HG02885 (cell line): ENCODE results near the gene LCLAT1.
"Not testable (repeated sequence)": the region's sequence is repeated elsewhere in the genome, so short reads cannot be mapped to it uniquely, and the experiment has no call there.

ENCODE experiments used
- ATAC-seq: cut with Tn5 transposase; IDR thresholded peaks from one replicate; pipeline ENCODE4 v1.9.1; 2021; ENCODE audit warnings: mild to moderate bottlenecking; ENCODE audit not compliant: unreplicated experiment, poor library complexity

The LCLAT1 gene

DNA sequence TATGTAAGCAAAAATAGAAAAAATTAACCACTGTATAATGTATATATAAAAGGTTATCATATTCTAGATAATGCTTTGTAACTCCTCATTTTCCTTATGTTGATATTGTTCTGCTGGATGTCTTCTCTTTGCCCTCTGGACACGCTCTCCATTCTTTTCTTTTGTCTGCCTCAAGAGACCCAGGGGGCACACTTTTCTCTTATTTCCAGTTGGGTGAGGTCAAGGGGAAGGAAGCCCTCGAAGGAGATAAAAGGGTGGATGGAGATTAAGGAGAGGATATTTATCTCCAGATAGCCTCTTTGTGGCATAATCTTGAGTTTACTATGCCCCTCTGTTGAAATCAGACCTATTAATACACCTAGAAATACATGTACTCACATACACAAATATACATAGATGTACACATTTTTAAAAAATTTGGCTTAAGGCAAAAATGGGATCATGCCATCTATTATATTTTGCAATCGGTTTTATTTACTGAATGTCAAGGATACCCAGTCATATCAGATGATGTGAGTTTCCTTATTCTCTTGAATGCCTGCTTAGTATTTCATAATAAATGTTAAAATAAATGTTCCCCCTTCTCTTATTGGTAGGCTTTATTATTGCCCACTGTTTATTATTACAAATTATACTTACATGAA, 65.3 kb downstream of the LCLAT1 start:
- ATAC-seq, result no peak

DNA sequence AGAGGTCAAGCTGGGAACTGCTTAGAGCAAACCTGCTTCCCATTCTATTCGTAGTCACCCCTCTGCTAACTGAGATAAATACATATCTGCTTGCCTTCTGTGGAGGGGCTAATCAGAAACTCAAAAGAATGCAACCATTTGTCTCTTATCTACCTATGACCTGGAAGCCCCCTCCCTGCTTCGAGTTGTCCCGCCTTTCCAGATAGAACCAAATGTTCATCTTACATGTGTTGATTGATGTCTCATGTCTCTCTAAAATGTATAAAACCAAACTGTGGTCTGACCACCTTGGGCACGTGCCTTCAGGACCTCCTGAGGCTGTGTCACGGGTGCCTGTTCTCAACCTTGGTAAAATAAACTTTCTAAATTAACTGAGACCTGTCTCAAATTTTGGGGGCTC, 66.6 kb downstream of the LCLAT1 start:
- not testable (repeated sequence) for ATAC-seq

DNA sequence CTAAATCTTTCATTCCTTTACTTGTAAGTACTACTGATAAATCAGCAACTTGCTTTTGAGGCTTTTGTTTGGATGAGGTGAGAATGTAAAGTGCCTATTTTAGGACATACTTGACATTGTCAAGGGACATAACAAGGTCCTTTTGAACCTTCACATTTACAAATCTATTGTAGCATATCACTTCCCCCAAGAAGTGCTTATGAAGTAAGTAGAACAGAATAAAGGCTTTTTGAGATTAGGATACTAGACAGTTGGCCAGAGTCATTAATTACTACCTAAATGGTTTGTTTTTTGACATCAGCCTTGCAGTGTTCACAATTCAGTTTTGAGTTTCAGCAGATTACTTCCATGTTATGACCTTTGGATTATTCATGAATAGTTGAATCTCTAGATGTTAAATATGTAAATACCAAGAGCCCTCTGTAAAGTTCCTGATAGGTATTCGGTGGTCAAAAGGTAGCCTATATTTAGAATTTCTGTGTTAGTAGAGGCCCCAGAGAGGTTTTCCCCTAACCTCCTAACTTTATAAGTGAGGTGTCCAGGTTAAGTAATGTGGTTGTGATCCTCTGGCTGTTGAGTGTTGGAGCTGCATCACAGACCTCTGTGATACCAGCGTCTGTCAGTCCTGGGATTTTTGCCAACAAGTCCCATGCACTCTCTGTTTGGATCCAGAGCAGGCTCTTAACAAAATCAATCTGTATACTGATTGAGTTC, 67.2 kb downstream of the LCLAT1 start:
- no peak for ATAC-seq

DNA sequence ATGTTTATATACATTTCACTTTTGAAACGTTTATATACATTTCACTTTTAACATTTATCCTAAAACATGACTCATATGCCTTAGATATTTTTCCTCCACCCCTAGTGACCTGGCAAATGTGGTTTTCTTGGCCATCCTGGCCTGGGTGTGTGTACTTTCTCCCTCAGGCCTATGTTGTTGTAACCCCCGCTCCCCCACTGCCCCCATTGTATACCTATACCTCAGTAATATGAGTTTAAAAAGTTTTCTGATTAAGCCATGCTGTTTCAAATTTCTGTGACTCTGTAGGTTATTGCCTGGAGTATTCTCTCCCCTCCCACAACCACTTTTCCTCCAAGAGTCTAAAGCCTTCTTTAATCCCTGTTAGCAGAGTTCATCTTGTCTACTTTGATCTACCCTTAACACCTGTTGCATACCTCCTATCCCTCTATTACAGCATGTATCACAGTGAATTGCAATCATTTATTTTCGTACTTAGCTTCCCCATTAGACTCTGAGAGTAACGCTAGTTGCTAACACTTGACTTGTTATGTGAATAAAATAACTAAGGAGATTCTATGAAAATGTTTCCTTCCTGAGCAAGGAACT, 67.9 kb downstream of the LCLAT1 start:
- ATAC-seq, result no peak

DNA sequence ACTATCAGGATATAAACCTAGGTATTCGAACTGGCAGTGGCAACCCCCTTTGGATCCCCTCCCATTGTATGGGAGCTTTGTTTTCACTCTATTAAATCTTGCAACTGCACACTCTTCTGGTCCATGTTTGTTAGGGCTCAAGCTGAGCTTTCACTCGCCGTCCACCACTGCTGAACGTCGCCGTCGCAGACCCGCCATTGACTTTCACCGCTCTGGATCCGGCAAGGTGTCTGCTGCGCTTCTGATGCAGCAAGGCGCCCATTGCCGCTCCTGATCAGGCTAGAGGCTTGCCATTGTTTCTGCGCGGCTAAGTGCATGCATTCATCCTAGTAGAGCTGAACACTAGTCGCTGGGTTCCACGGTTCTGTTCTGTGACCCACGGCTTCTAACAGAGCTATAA, 69.1 kb downstream of the LCLAT1 start:
- ATAC-seq, result no peak

DNA sequence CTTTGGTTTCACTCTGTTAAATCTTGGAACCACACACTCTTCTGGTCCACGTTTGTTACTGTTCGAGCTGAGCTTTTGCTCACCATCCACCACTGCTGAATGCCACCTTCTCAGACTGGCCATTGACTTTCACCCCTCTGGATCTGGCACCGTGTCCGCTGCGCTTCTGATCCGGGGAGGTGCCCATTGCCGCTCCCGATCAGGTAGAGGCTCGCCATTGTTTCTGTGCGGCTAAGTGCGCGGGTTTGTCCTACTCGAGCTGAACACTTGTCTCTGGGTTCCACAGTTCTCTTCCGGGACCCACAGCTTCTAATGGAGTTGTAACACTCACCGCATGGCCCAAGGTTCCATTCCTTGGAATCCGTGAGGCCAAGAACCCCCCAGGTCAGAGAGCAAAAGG, 72.8 kb downstream of the LCLAT1 start:
- no peak for ATAC-seq

DNA sequence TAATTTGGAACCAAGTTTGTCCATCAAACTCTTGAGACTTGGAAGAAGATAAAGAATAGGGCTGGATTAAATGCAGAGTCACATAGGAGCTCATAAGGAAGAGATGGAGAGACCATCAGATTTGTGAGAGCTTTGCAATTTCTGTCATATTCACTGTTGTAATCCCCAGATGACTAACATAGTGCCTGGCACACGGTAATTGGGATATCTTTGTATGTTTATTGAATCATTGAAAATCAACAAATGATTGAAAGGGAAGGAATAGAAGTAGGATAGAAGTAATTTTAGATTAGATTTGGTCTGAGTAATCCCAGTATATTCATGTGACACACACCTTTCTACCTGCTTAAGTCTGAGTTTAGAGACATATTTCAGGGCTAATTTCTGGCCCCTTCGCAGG, 75.4 kb downstream of the LCLAT1 start:
- no peak for ATAC-seq

DNA sequence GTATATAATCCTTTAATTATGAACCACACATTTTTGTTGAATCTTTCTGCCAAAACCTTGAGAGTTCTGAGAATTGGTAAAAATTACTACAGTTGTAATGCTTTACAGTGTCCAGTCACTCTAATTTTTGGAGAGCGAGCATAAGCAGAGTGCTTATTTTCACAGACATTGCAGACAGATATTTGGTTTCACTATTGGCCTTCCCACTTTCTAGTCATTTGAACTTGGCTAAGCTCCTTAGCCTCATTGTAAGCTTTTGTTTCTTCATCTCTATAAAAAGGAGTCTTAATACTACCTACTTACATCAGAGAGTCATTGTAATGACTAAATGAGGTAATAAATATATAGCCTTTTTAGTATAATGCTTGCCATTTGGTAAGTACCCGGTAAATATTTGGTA, 80.4 kb downstream of the LCLAT1 start:
- ATAC-seq, result no peak

DNA sequence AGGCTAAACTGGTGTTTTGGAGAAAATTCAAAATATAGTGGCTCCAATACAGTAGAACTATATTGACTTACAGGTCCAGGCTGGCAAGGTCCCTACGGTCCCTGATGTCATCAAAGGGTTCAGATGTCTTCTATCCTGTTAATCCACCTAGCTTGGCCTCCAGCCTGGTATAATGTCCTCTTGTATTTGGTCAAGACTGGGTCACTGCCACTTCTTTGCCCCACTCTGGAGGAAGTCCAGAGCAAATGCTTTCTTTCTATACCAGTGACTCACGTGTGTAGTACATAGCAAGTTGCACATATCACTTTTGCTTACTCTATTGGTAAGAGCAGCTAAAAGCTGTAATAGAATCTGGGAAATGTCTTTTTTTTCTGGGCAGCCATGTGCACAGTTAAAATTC, 80.8 kb downstream of the LCLAT1 start:
- ATAC-seq, result no peak

DNA sequence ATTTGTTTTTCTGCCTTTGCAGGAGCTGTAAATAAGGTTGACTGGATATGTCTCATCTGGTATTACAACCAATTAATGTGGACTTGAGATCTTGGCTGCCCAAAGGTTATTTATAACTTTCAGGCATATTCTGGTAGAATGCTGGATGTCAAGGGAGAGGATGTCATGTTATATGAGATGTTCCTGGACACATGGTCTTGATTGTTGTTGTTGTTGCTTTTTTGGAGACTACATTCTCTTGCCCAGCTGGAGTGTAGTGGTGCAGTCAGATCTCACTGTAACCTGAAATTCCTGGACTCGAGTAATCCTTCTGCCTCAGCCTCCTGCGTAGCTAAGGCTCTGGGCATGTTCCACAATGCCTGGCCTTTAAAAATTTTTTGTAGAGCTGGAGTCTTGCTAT, 83.3 kb downstream of the LCLAT1 start:
- ATAC-seq, result no peak

DNA sequence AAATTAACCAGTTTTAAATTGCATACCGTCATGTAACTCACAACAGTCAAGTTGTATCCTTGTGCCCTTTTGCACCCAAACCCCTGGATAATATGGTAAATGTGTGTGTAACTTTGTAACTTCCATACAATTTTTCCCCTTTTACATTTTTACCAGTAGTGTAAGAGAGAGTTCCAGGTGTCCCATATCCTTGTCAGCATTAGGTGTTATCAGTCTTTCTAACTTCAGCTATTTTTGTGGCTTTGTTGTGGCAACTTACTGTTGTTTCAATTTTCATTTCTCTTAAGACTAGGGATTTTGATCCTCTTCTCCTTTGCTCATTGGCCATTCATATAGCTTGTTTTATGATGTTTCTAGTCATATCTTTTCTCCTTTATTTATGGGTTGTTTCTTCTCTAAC, 94.6 kb downstream of the LCLAT1 start:
- ATAC-seq, result no peak

DNA sequence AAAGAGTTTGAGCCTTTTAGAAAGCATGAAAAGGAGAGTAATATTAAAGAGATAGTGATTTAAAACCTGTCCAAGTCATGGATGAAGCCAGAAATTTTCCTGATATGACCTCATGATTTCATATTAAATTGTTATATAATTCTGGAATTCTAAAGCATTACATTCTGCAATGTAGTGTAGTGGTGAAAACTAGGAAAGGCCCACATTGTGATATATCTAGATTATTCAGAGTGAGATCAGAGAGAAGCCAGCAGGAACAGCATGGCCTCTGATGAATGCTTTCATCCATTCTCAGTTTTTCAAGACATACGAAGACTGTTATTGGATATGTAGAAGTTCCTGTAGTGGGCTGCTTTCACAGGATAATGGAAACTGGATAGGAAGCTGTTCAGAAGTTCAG, 98.8 kb downstream of the LCLAT1 start:
- no peak for ATAC-seq

DNA sequence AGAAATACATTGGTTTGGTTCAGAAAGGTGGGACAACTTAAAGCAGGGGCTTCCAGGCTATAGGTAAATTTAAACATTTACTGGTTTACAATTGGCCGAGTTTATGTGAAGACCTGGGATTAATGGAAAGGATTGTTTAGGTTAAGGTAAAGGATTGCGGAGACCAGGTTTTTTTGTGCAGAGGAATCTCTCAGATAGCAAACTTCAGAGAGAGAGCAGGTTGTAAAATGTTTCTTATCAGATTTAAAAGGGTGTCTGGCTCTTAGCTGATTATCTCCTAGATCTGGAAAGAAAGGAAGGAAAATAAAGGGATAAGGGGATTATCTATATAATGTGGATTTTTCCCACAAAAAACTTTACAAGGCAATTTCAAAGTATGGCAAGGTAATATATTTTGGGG, 101.3 kb downstream of the LCLAT1 start:
- ATAC-seq, result no peak

DNA sequence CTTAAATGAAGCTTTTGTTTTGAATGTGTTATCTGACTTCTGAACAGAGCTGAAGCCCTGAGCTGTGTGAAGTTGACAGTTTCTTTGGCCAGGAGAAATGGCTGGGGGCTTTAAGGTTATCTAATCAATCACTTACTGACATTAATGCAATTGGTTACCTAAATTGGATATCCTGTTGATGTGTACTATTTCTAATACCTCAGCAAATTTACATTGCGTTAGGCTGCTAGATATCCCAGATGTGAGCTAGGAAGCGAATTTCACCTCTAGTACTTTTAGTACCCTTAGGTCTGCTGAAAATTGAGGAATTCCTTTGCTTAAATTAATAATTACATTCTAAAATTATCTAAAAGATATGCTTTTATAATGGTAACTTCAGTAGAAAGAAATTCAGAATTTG, 102.0 kb downstream of the LCLAT1 start:
- no peak for ATAC-seq

DNA sequence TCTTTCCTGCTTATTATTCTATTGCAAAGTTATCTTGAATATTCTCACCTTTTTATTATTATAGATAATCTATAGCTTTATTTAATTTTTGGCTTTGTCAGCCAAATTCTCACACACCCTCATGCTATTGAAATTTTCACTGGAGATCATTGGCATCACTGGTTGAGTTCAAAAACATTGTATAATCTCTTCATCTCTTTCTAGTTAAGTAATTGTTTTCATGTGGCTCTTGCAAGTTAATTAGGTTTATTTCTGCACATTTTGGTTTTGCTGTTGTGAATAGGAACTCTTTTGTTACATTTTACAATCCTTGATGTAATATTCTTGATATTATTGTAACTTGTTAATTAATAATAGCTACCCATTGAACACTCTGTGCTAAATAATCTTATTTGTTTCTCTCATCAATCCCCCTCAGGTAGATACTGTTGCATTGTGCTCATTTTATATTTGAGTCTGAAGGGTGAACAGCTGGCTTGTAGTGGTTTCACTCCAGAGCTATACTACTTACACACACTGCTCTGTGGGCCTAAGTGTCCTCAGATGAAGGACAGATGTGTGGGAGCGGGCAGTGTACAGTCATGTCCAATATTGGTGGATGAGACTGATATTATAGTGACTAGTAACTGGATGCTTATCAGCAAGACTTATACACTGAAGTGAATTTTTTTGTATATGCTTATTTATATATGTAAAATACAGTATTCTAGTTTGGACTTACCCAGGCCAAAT, 112.7 kb downstream of the LCLAT1 start:
- ATAC-seq, result no peak

DNA sequence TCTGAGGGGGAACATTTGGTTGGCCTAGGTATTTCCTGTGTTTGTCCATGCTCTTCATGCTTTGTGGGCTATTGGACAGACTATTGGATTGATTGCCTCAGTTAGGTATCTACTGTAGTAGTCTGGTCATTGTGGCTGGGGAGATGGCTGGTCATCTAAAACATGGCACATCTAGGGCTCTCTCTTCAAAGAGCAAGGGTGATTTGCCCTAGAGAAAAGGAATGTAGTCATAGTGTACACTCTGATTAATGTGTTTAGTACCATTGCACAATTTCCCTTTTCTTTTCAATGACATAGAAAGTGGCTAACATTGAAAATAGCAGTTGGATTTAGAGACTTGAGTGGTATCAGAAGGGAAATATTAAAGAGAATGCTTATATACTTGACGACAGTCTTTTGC, 114.3 kb downstream of the LCLAT1 start:
- ATAC-seq, result no peak

DNA sequence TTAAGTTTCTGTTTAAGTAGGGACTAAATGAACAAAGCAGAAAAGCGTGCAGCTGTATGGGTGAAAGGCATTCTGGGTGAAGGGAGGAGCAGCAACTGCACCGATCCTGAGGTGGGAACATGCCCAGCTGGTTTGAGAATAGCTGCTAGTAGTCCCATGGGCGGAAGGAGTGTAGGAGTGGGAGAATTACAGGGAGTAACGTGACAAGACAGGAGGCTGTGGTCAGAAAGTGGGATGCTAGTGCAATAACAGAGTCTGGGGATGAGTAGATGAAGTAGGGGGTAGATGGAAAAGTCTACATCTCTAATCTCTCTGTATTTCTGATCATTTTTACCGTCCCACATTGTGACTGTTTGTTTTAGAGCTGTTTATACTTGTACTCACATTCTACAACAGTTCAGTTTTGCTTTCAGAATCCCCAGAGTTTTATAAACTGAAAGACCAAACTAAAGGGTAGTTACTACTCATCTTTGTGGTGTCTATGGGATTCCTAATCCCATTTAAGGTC, 118.9 kb downstream of the LCLAT1 start:
- no peak for ATAC-seq

DNA sequence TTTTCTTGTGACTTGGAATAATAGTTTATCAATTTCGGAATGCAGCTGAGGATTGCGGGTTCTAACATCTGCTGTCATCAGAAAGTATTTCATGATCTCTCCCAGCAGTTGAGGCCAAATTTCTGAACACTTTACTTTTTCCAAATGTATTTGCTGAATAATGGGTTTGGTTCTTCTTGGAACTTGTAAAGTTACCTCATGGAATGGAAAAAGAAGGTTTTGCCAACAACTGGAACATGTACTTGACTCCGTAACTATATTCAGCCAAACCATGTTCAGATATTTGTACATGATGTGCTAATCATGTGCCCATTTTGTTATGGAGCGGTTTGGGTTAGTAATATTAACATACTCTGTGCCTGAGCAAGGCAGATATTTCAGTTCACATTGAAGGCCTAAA, 119.6 kb downstream of the LCLAT1 start:
- ATAC-seq, result no peak

DNA sequence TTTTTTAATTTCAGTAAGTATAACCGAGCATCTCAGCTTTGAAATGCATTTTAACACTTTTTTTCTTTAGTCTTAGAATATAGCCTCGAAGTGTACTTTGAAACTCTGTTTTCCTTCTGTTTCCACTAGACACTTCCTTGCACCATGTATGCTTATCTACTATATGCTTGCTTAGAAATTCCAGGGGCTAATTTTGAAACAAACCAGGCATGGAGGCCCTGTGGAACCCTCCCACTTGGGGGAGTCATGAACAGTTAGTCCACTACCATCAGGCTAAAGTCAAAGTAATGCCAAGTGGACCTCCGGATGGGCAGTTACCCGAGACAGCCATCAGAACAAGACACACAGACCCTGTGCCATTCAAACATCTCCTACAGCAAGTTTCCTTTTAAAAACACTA, 120.3 kb downstream of the LCLAT1 start:
- ATAC-seq, result no peak

DNA sequence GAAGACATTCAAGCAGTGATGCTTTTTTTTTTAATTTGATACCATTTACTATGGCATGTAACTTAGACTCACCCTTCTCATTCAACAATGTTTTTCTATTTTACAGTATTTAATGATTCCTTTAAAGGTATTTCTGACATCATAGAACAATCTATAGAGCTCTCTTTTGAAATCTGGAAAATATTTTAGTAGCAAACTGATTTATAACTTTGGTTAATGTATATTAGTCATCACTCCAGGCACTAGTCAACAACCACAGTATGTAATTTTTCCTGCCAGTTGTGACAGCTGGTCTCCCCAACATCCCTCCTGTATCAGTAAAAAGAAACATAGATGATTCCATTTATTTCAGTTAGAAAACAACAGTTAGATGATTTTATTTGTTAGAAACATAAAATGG, 122.9 kb downstream of the LCLAT1 start:
- ATAC-seq, result no peak

DNA sequence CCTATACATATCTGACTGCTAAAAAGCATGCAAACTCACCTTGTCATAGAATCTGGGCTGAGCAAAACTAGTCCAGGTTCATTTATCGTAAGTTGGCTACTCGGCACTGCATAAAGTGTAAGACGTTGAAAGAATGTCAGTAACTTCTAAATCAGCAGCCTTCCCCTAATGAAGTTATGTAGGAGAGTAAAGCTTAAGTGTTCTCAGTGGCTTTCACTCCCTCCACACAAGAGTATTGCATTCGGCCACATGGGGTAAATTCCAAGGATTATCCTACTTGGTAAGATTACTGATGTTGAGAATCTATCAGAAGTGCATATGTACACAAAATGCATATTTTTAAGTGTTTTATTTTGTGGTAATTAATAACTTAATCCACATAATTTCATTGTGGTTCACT, 130.1 kb downstream of the LCLAT1 start:
- ATAC-seq, result no peak
